Ectodermal cell (in vitro differentiated cells): ENCODE results near the gene ENTPD2.
"Not testable (repeated sequence)": the region's sequence is repeated elsewhere in the genome, so short reads cannot be mapped to it uniquely, and the experiment has no call there.

Source experiments
- H3K27ac ChIP-seq: 2 replicates; pipeline ENCODE4 v1.7.0; 2013; ENCODE audit warnings: mild to moderate bottlenecking, low read depth, low read length; ENCODE audit not compliant: insufficient read depth, poor library complexity, severe bottlenecking
- H3K27me3 ChIP-seq: 2 replicates; pipeline ENCODE4 v1.7.0; 2013; ENCODE audit warnings: mild to moderate bottlenecking, low read length; ENCODE audit not compliant: insufficient read depth, control insufficient read depth, poor library complexity, severe bottlenecking
- H3K36me3 ChIP-seq: one replicate; pipeline ENCODE4 v1.7.0; 2013; ENCODE audit warnings: low read length; ENCODE audit not compliant: control insufficient read depth, insufficient read depth
- H3K4me1 ChIP-seq: one replicate; pipeline ENCODE4 v1.7.0; 2013; ENCODE audit warnings: low read length; ENCODE audit not compliant: control insufficient read depth, insufficient read depth
- H3K4me3 ChIP-seq: 2 replicates; pipeline ENCODE4 v1.7.0; 2013; ENCODE audit warnings: low read depth, low read length, control low read depth; ENCODE audit not compliant: insufficient read depth
- H3K9me3 ChIP-seq: 2 replicates; pipeline ENCODE4 v1.7.0; 2013; ENCODE audit warnings: mild to moderate bottlenecking, low read length, moderate library complexity; ENCODE audit not compliant: control insufficient read depth
- WGBS, 2 experiments: methylation state at CpG; one replicate each; pipeline ENCODE4 v1.1.7; 2013; ENCODE audit warnings: missing lambda C conversion rate in 2 of 2; 5-methylcytosine and 5-hydroxymethylcytosine counted together

ENTPD2 gene

GRCh38 chr9:137007816-137008270, 46.0 kb downstream of the ENTPD2 start:
- Histone ChIP-seq H3K4me1 (peaks cover 7% of the 10 kb centered on the region), H3K4me3 (no peak overlapping the region), H3K9me3 (no peaks in the 10 kb centered on the region), H3K27me3 (no peaks in the 10 kb centered on the region), H3K36me3 (no peaks in the 10 kb centered on the region), H3K27ac (no peak overlapping the region)
- 90 to 91% methylated on average over 13 of the region's 13 CpGs for WGBS, 2 experiments

- no peaks in the 10 kb centered on the region for H3K9me3 ChIP-seq
- 86 to 87% methylated on average over 30 of the region's 30 CpGs for WGBS, 2 experiments
- H3K27me3 ChIP-seq: no peaks in the 10 kb centered on the region
- no peaks in the 10 kb centered on the region for H3K36me3 ChIP-seq
- H3K27ac ChIP-seq: no peak overlapping the region
- peaks cover 7% of the 10 kb centered on the region for H3K4me1 ChIP-seq
- no peak overlapping the region for H3K4me3 ChIP-seq
Observed at GRCh38 chr9:137007108-137007815, 46.6 kb downstream of the ENTPD2 start.

- Histone ChIP-seq H3K4me1 (peaks cover 7% of the 10 kb centered on the region), H3K9me3 (no peaks in the 10 kb centered on the region), H3K27ac (no peak overlapping the region), H3K27me3 (no peaks in the 10 kb centered on the region), H3K4me3 (no peak overlapping the region), H3K36me3 (no peaks in the 10 kb centered on the region)
- 94 to 96% methylated on average over 24 of the region's 24 CpGs for WGBS, 2 experiments
Observed at GRCh38 chr9:137006116-137007003, 47.5 kb downstream of the ENTPD2 start.

- 50 to 51% methylated on average over 16 of the region's 17 CpGs for WGBS, 2 experiments
- H3K27me3 ChIP-seq: not testable (repeated sequence)
Observed at GRCh38 chr9:137004285-137004684, 49.6 kb downstream of the ENTPD2 start.

GRCh38 chr9:137002646-137003041, 51.2 kb downstream of the ENTPD2 start:
- Histone ChIP-seq H3K36me3 (no peaks in the 10 kb centered on the region), H3K27me3 (no peaks in the 10 kb centered on the region), H3K4me1 (peaks cover 4% of the 10 kb centered on the region), H3K4me3 (no peak overlapping the region), H3K9me3 (no peaks in the 10 kb centered on the region), H3K27ac (no peak overlapping the region)
- 93 to 94% methylated on average over 10 of the region's 10 CpGs for WGBS, 2 experiments

More at GRCh38 chr9:137004285-137004684, 49.6 kb downstream of the ENTPD2 start:
- not testable (repeated sequence) for H3K9me3 ChIP-seq, H3K27ac ChIP-seq, H3K36me3 ChIP-seq, H3K4me1 ChIP-seq, H3K4me3 ChIP-seq

GRCh38 chr9:137001857-137002645, 51.8 kb downstream of the ENTPD2 start:
- Histone ChIP-seq H3K9me3 (no peaks in the 10 kb centered on the region), H3K27ac (no peak overlapping the region), H3K36me3 (no peaks in the 10 kb centered on the region), H3K4me3 (no peak overlapping the region), H3K4me1 (peaks cover 3% of the 10 kb centered on the region), H3K27me3 (no peaks in the 10 kb centered on the region)
- 91 to 92% methylated on average over 18 to 20 of the region's 20 CpGs for WGBS, 2 experiments

- peaks cover 10% of the 10 kb centered on the region for H3K27me3 ChIP-seq
- no peaks in the 10 kb centered on the region for H3K9me3 ChIP-seq
- peaks cover 13% of the 10 kb centered on the region for H3K4me1 ChIP-seq
- 89 to 93% methylated on average over 10 of the region's 10 CpGs for WGBS, 2 experiments
- no peak overlapping the region for H3K27ac ChIP-seq
- H3K36me3 ChIP-seq: no peaks in the 10 kb centered on the region
- H3K4me3 ChIP-seq: no peak overlapping the region
Observed at GRCh38 chr9:137000177-137000930, 53.5 kb downstream of the ENTPD2 start.
